Adrenal gland (tissue), 5 donors: ENCODE measurements around the gene BTBD9.

Source experiments
- POLR2A ChIP-seq, 2 donors: fragments of 450-650 bp; IDR thresholded peaks; one replicate each; pipeline ENCODE4 v1.6.1; 2017; ENCODE audit warnings: antibody characterized with exemption in 2 of 2, mild to moderate bottlenecking in 2 of 2, moderate library complexity in 1 of 2
- TF ChIP-seq, protein P1 (sequence below), 6 experiments: fragments of 450-650 bp in 4 of 6; fragments of 200-600 bp in 2 of 6; sonication (generic) in 1 of 6; IDR thresholded peaks; 1 replicate in 5 of 6; 2 replicates in 1 of 6; pipeline versions ENCODE4 v1.5.1 to v1.8.0; 2016 to 2021; ENCODE audit warnings: antibody characterized with exemption in 6 of 6, mild to moderate bottlenecking in 2 of 6, moderate library complexity in 1 of 6
- donor health status: DM: no; HTN: no; CAD: no.

DNA sequence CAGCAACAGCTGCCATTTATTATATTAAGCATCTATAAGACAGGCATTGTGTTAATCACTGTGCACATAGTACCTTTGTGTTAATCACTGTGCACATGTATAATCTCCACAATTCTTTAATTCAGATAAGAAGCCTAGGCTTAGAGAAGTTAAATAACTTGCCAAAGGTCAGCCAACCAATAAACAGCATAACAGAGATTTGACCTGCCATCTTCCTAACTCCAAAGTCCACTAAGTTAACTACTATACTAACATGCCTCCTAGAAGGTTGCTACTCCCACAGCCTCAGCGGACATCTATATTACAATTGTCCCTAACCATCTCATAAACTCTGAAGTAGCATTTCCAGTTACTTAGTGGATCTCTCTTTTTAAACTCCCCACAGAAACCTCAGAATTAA is 3.7 kb downstream of the BTBD9 start:
- TF ChIP-seq POLR2A (IDR thresholded peaks at IDR 0.05), result no peak
- TF ChIP-seq, protein P1, sequence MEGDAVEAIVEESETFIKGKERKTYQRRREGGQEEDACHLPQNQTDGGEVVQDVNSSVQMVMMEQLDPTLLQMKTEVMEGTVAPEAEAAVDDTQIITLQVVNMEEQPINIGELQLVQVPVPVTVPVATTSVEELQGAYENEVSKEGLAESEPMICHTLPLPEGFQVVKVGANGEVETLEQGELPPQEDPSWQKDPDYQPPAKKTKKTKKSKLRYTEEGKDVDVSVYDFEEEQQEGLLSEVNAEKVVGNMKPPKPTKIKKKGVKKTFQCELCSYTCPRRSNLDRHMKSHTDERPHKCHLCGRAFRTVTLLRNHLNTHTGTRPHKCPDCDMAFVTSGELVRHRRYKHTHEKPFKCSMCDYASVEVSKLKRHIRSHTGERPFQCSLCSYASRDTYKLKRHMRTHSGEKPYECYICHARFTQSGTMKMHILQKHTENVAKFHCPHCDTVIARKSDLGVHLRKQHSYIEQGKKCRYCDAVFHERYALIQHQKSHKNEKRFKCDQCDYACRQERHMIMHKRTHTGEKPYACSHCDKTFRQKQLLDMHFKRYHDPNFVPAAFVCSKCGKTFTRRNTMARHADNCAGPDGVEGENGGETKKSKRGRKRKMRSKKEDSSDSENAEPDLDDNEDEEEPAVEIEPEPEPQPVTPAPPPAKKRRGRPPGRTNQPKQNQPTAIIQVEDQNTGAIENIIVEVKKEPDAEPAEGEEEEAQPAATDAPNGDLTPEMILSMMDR (IDR thresholded peaks at IDR 0.05), result no peak
